ENCODE results near the gene HIF1AN. TPM values are rescaled to one million over a fixed set of nuclear protein-coding genes. Genes with fewer than 3 reads are reported as not detected.

The HIF1AN gene
- 4.7 and 7.6 TPM in 2 replicates for total RNA-seq

DNA sequence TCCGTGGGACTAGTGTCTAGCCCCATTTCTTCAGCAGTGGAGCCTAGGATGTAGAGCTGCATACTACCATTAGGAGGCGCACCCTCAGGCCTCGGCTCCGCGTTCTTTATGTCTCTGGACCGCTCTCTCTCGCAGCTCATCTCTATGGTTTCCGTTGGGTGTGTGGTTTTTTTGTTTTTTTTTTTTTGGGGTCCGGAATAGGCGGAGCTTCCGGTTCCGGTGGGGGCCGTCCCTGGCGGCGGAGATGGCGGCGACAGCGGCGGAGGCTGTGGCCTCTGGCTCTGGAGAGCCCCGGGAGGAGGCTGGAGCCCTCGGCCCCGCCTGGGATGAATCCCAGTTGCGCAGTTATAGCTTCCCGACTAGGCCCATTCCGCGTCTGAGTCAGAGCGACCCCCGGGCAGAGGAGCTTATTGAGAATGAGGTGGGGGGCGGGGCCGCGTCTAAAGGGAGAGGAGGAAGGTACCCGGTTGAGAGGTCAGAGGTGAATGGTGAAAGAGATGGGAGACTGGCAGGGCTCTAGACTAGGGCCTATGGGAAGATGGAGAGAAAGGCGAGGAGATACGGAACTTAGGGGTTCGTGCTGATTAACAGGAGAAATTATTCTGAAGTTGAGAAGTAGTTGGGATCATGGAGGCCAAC, at the start of gene HIF1AN:
Gene HIF1AN (plus strand): TSS at position 229 of the 639 bp plus-strand sequence. CDS start 16 bp downstream, at position 245.

DNA sequence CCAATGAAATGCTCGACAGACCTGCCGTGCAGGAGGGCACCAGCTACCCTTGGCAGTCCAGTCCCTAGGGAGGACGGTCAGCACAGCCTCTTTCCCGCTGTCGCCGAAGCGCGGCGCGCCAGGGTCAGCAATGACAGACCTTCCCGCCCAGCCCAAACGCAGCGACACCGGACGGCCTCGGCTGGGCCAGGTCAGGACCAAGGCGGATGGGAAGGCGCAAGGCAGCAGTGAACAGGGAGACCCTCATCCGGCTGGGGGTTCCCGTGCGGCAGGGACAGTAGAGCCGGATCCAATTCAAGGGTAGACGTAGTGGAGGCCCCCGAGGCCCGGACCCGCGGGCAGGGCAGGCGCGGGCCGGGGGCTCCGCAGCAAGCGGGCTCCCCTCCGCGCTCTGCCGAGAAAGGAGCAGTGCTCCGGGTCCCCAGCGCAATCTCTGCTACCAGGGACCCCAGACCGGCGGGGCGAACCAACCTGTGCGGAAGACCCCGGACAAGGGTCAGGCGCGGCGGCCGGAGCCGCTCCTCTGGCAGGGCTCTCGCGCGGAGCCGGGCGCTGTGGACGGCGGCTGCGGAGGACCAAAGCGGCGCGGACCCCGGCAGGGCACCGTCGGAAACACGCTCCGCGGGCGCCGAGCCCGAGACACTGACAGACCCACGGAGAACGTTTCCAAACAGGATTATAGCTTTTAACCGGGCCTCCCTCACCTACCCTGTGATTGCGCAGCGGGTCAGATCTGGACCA, 16.3 kb upstream of the HIF1AN start, which contains the start of gene SEC31B:
Gene SEC31B (minus strand): TSS at position 551 of the 741 bp plus-strand sequence. CDS start 2,909 bp downstream, outside the sequence.

DNA sequence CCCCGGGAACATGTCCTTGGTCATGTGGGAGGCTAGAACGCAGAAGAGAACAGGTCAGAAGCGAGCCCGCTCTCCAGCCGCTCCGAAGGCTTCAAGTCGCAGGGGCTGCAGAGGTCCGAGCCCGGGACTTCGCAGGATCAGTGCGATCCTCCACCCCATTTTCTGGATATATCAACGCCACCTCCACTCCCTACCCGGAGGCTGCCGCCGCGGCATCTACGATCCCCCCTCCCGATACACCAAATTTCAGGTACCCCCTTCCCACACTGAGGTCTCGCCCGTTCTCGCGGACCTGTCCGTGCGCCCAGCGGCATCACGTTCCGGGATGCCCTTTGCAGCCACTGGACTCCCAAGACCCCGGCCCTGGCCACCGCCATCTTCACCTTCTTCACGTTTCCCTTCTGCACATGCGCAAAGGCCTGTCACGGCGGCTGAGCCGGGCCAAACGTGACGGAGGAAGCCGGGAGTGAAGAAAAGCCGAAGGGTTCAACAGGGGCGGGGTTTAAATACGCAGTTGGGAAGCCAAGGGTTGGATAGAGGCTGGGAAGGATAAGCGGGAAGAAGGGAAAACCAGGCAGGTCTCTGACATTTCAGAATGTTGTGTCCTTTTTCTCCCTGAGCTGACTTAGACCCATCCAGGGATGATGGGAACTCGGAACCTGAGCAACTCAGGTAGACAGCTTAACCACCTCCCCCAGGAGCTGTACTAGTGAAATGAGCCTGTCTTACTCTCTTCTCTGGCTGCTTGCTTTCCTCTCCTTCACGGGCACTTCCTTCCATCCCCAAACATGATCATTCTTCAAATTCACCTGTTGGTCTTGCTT, 6.1 kb upstream of the HIF1AN start, which contains the start of gene NDUFB8:
Gene NDUFB8 (minus strand): TSS at position 397 of the 824 bp plus-strand sequence. CDS start 20 bp downstream, at position 377.

Other genes with a start within 250 kb of the HIF1AN start
- 31.9 and 38.5 TPM in 2 replicates for gene BLOC1S2, start 249.3 kb upstream of the HIF1AN start, total RNA-seq
- gene PKD2L1, start 205.7 kb upstream of the HIF1AN start, total RNA-seq, result not detected in 2 replicates
- 343 and 463 TPM in 2 replicates for gene SCD, start 188.7 kb upstream of the HIF1AN start, total RNA-seq
- gene WNT8B, start 72.9 kb upstream of the HIF1AN start, total RNA-seq, result not detected in 2 replicates
- 2.0 and 4.1 TPM in 2 replicates for gene SEC31B, start 16.1 kb upstream of the HIF1AN start, total RNA-seq
- 118 and 214 TPM in 2 replicates for gene NDUFB8, start 6.1 kb upstream of the HIF1AN start, total RNA-seq
- not detected in 2 replicates for gene PAX2, start 209.6 kb downstream of the HIF1AN start, total RNA-seq